IMR-90 (cell line): ENCODE measurements around the gene TRMT2A. TPM values are rescaled to one million over a fixed set of nuclear protein-coding genes. Genes with fewer than 3 reads are reported as not detected.

Source experiments
- ATAC-seq: fragments of 200-7000 bp; cut with Tn5 transposase; 2 replicates; pipeline ENCODE4 v1.9.1; 2020; ENCODE audit warnings: low read depth, mild to moderate bottlenecking, moderate library complexity
- BruUV-seq: library from RNA; stranded (reverse); fragments of 400-500 nt; replicated peaks from 2 replicates; lab custom pipeline; 2021; lab: Mats Ljungman, UMichigan
- CTCF ChIA-PET: fragments of 300-600 bp; formaldehyde crosslinking; extraction: SDS; loops from one replicate; lab custom pipeline; 2021; ENCODE audit warnings: antibody characterized with exemption; lab: Yijun Ruan, JAX
- POLR2A ChIA-PET: fragments of 300-600 bp; sonication (Branson Sonifier 250); formaldehyde crosslinking; loops from one replicate; lab custom pipeline; 2022; ENCODE audit warnings: antibody characterized with exemption; ENCODE audit not compliant: unreplicated experiment; lab: Charles Lee
- DNase-seq: peaks from one replicate; pipeline ENCODE4 v3.0.0; 2013
- H2AFZ ChIP-seq: replicated peaks from 2 replicates; pipeline ENCODE3; 2013; ENCODE audit warnings: low read length, mild to moderate bottlenecking; ENCODE audit not compliant: poor library complexity
- H2AK5ac ChIP-seq: 2 replicates; pipeline ENCODE4 v1.6.1; 2013; ENCODE audit warnings: low read depth, low read length, inconsistent platforms
- H2AK9ac ChIP-seq: replicated peaks from 2 replicates; pipeline ENCODE3; 2013; ENCODE audit warnings: mild to moderate bottlenecking, low read depth, low read length, moderate library complexity; ENCODE audit not compliant: poor library complexity
- H2BK120ac ChIP-seq: 2 replicates; pipeline ENCODE4 v1.6.1; 2013; ENCODE audit warnings: low read depth, low read length, inconsistent platforms
- H2BK15ac ChIP-seq: 3 replicates; pipeline ENCODE4 v1.6.1; 2013; ENCODE audit warnings: low read depth, low read length, inconsistent platforms
- H2BK20ac ChIP-seq: 2 replicates; pipeline ENCODE4 v1.6.1; 2013; ENCODE audit warnings: low read depth, mild to moderate bottlenecking, inconsistent platforms, low read length, moderate library complexity
- H2BK5ac ChIP-seq: 2 replicates; pipeline ENCODE4 v1.6.1; 2013; ENCODE audit warnings: mild to moderate bottlenecking, low read depth, low read length, inconsistent platforms; ENCODE audit not compliant: poor library complexity, severe bottlenecking
- H3K14ac ChIP-seq: replicated peaks from 2 replicates; pipeline ENCODE4 v1.6.1; 2013; ENCODE audit warnings: low read depth, low read length, inconsistent platforms
- H3K18ac ChIP-seq: 2 replicates; pipeline ENCODE4 v1.6.1; 2013; ENCODE audit warnings: low read depth, low read length, control low read depth
- H3K23ac ChIP-seq: 2 replicates; pipeline ENCODE4 v1.6.1; 2013; ENCODE audit warnings: low read depth, low read length, inconsistent platforms
- H3K27ac ChIP-seq: 2 replicates; pipeline ENCODE4 v1.5.1; 2013; ENCODE audit warnings: mild to moderate bottlenecking, control low read depth, low read length; ENCODE audit not compliant: insufficient read depth
- H3K27me3 ChIP-seq: 2 replicates; pipeline ENCODE4 v1.6.1; 2013; ENCODE audit warnings: low read length; ENCODE audit not compliant: control insufficient read depth, insufficient read depth
- H3K36me3 ChIP-seq: 2 replicates; pipeline ENCODE4 v1.6.1; 2013; ENCODE audit warnings: low read length, mixed read lengths; ENCODE audit not compliant: control insufficient read depth, insufficient read depth
- H3K4ac ChIP-seq: 2 replicates; pipeline ENCODE4 v1.6.1; 2013; ENCODE audit warnings: low read depth, low read length, inconsistent platforms
- H3K4me1 ChIP-seq: 2 replicates; pipeline ENCODE4 v1.6.1; 2013; ENCODE audit warnings: low read length, mixed read lengths; ENCODE audit not compliant: control insufficient read depth, insufficient read depth
- H3K4me2 ChIP-seq: 2 replicates; pipeline ENCODE4 v1.6.1; 2013; ENCODE audit warnings: low read depth, mild to moderate bottlenecking, control low read depth, low read length, moderate library complexity
- H3K4me3 ChIP-seq: 2 replicates; pipeline ENCODE4 v1.5.1; 2013; ENCODE audit warnings: low read depth, mild to moderate bottlenecking, control low read depth, low read length, moderate library complexity; ENCODE audit not compliant: insufficient read depth
- H3K56ac ChIP-seq: 2 replicates; pipeline ENCODE4 v1.6.1; 2013; ENCODE audit warnings: low read length, inconsistent platforms; ENCODE audit not compliant: insufficient read depth; ENCODE audit errors: extremely low read depth
- H3K79me1 ChIP-seq, 2 experiments: 2 replicates each; pipeline ENCODE4 v1.6.1; 2013; ENCODE audit warnings: low read length in 2 of 2, inconsistent platforms in 1 of 2, low read depth in 1 of 2
- H3K9ac ChIP-seq: 2 replicates; pipeline ENCODE4 v1.6.1; 2013; ENCODE audit warnings: low read depth, low read length, control low read depth
- H3K9me1 ChIP-seq: 2 replicates; pipeline ENCODE4 v1.6.1; 2013; ENCODE audit warnings: low read length, inconsistent platforms; ENCODE audit not compliant: insufficient read depth
- H3K9me3 ChIP-seq: 2 replicates; pipeline ENCODE4 v1.6.1; 2013; ENCODE audit warnings: low read length; ENCODE audit not compliant: control insufficient read depth, insufficient read depth
- H4K20me1 ChIP-seq: 2 replicates; pipeline ENCODE4 v1.6.1; 2013; ENCODE audit warnings: low read length, inconsistent platforms; ENCODE audit not compliant: insufficient read depth
- H4K5ac ChIP-seq: 2 replicates; pipeline ENCODE4 v1.6.1; 2013; ENCODE audit warnings: mild to moderate bottlenecking, low read depth, low read length, control low read depth
- H4K8ac ChIP-seq, 2 experiments: 2 replicates each; pipeline ENCODE4 v1.6.1; 2013; ENCODE audit warnings: low read depth in 2 of 2, low read length in 2 of 2, control low read depth in 1 of 2, inconsistent platforms in 1 of 2
- H4K91ac ChIP-seq: 2 replicates; pipeline ENCODE4 v1.6.1; 2013; ENCODE audit warnings: low read depth, low read length, inconsistent platforms; ENCODE audit not compliant: insufficient read depth
- BHLHE40 ChIP-seq: fragments of 150-350 bp; IDR thresholded peaks from 2 replicates; pipeline ENCODE4 v1.6.1; 2016; ENCODE audit warnings: mild to moderate bottlenecking, low read depth, low read length
- CEBPB ChIP-seq: IDR thresholded peaks from 2 replicates; pipeline ENCODE4 v1.6.1; 2012; ENCODE audit warnings: low read depth, low read length, improper control_type of control experiment
- CHD1 ChIP-seq: IDR thresholded peaks from 2 replicates; pipeline ENCODE4 v1.6.1; 2012; ENCODE audit warnings: low read depth, low read length, improper control_type of control experiment
- FOS ChIP-seq: fragments of 150-350 bp; IDR thresholded peaks from 2 replicates; pipeline ENCODE4 v1.6.1; 2016; ENCODE audit warnings: low read depth, low read length
- MAFK ChIP-seq: IDR thresholded peaks from 2 replicates; pipeline ENCODE4 v1.6.1; 2012; ENCODE audit warnings: low read depth, low read length, improper control_type of control experiment
- MAZ ChIP-seq: IDR thresholded peaks from 2 replicates; pipeline ENCODE4 v1.6.1; 2012; ENCODE audit warnings: low read depth, mild to moderate bottlenecking, low read length, improper control_type of control experiment, moderate library complexity, borderline replicate concordance
- MXI1 ChIP-seq: IDR thresholded peaks from 2 replicates; pipeline ENCODE4 v1.6.1; 2012; ENCODE audit warnings: low read depth, mild to moderate bottlenecking, low read length, moderate library complexity, borderline replicate concordance
- NFE2L2 ChIP-seq: fragments of 150-350 bp; IDR thresholded peaks from 2 replicates; pipeline ENCODE4 v1.6.1; 2016; ENCODE audit warnings: low read depth, mild to moderate bottlenecking, low read length
- POLR2A ChIP-seq: IDR thresholded peaks from 2 replicates; pipeline ENCODE4 v1.6.1; 2012; ENCODE audit warnings: mild to moderate bottlenecking, low read depth, low read length
- RAD21 ChIP-seq: IDR thresholded peaks from 2 replicates; pipeline ENCODE4 v1.6.1; 2012; ENCODE audit warnings: low read length, improper control_type of control experiment
- RCOR1 ChIP-seq: IDR thresholded peaks from 2 replicates; pipeline ENCODE4 v1.6.1; 2012; ENCODE audit warnings: mild to moderate bottlenecking, low read length, improper control_type of control experiment; ENCODE audit not compliant: insufficient replicate concordance
- RFX5 ChIP-seq: IDR thresholded peaks from 2 replicates; pipeline ENCODE4 v1.8.0; 2012; ENCODE audit warnings: low read depth, mild to moderate bottlenecking, low read length, moderate library complexity
- SMC3 ChIP-seq: fragments of 150-350 bp; IDR thresholded peaks from 2 replicates; pipeline ENCODE4 v1.6.1; 2016; ENCODE audit warnings: low read depth, mild to moderate bottlenecking, antibody characterized with exemption, low read length, moderate library complexity
- WGBS, 2 experiments: methylation state at CpG; one replicate each; pipeline versions ENCODE4 v1.1.5 to v1.1.7; 2013; ENCODE audit warnings: missing lambda C conversion rate in 2 of 2; ENCODE audit not compliant: insufficient read length in 1 of 2; ENCODE audit errors: extremely low coverage in 2 of 2; 5-methylcytosine and 5-hydroxymethylcytosine counted together
- dilution Hi-C: fragments of 300-500 bp; cut with HindIII; formaldehyde crosslinking; loops from one replicate; pipeline ENCODE4 v1.14.3; 2018; ENCODE audit warnings: low sequenced_read_pairs; ENCODE audit not compliant: unreplicated experiment
- in situ Hi-C: fragments of 300-500 bp; cut with MboI; formaldehyde crosslinking; loops from 3 replicates; pipeline ENCODE4 v1.14.3; 2019; ENCODE audit warnings: low sequenced_read_pairs, inconsistent platforms, mixed read lengths
- intact Hi-C: fragments of 100-400 bp; cut with micrococcal nuclease; formaldehyde crosslinking; loops from 2 replicates; pipeline ENCODE4 v1.10.0; 2022
- polyA plus RNA-seq, 3 experiments: library from polyadenylated mRNA; depleted of rRNA; stranded (reverse); fragments of >200 nt; gene quantifications; 2 replicates each; pipeline ENCODE4 v1.2.3, GENCODE V29; 2012; ENCODE audit warnings: low replicate concordance in 1 of 3
- total RNA-seq: library from RNA; depleted of rRNA; stranded (reverse); fragments of >200 nt; gene quantifications from 2 replicates; pipeline ENCODE4 v1.2.3, GENCODE V29; 2012
- TF ChIP-seq, protein P1 (sequence below): conservative IDR thresholded peaks from 2 replicates; pipeline ENCODE4 v1.5.1; 2012; ENCODE audit warnings: mild to moderate bottlenecking, low read depth, low read length, improper control_type of control experiment
- TF ChIP-seq, protein P2 (sequence below): fragments of 150-350 bp; IDR thresholded peaks from 2 replicates; pipeline ENCODE4 v1.6.1; 2017; ENCODE audit warnings: mild to moderate bottlenecking, antibody characterized with exemption, low read length, low read depth
- TF ChIP-seq, protein P3 (sequence below): fragments of 150-350 bp; IDR thresholded peaks from 2 replicates; pipeline ENCODE4 v1.6.1; 2016; ENCODE audit warnings: low read depth, mild to moderate bottlenecking, low read length, moderate library complexity, borderline replicate concordance

TRMT2A gene
- total and polyA plus RNA-seq, 2 of the 4 experiments (the other 2 are of a cell fraction) = 22.0 to 39.1 TPM

DNA sequence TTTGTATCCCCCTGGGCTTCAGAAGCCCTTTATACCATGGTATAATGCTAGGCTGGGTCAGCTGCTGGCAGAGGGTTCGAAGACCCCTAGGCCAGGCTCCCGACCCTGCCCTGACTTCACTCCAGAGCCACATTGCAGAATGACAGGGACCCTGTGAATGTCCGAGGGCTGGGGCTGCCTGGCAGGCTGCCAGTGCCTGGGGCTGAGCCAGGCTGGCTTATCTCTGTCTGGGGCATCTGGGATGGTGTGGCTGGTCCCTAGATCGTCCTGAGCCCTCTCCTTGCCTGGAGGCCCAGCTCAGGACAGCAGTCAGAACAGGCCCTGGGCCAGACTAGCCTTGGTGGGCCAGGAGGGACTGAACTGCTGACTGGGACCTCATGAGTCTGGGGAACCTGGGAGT, 18.2 kb upstream of the TRMT2A start:
- dilution Hi-C loops = no loop called here
- H4K8ac ChIP-seq = no peak overlapping the region
- no peaks in the 10 kb centered on the region for H3K9me3 ChIP-seq
- H3K4me3 ChIP-seq = no peak overlapping the region
- no peak overlapping the region for H3K23ac ChIP-seq
- no peak overlapping the region for H3K27ac ChIP-seq
- H2AK9ac ChIP-seq = no peak overlapping the region
- ATAC-seq (no peak), DNase-seq (no peak)
- H2AFZ ChIP-seq = no peak overlapping the region
- POLR2A ChIA-PET = no interaction called here
- H4K5ac ChIP-seq = no peak overlapping the region
- no peak overlapping the region for H2BK120ac ChIP-seq
- BruUV-seq = no TSS peak
- in situ Hi-C loops = no loop called here
- H3K9me1 ChIP-seq = peaks cover 9% of the 10 kb centered on the region
- H3K56ac ChIP-seq = no peak overlapping the region
- H3K9ac ChIP-seq = no peak overlapping the region
- H2BK5ac ChIP-seq = no peak overlapping the region
- H2BK15ac ChIP-seq = no peak overlapping the region
- CTCF ChIA-PET = no interaction called here
- TF ChIP-seq POLR2A (no peak), RFX5 (no peak), BHLHE40 (no peak), SMC3 (no peak), MAFK (no peak), NFE2L2 (no peak), RCOR1 (no peak), MXI1 (no peak), RAD21 (no peak), FOS (no peak), CEBPB (no peak), CHD1 (no peak), MAZ (no peak)
- TF ChIP-seq, protein P1, sequence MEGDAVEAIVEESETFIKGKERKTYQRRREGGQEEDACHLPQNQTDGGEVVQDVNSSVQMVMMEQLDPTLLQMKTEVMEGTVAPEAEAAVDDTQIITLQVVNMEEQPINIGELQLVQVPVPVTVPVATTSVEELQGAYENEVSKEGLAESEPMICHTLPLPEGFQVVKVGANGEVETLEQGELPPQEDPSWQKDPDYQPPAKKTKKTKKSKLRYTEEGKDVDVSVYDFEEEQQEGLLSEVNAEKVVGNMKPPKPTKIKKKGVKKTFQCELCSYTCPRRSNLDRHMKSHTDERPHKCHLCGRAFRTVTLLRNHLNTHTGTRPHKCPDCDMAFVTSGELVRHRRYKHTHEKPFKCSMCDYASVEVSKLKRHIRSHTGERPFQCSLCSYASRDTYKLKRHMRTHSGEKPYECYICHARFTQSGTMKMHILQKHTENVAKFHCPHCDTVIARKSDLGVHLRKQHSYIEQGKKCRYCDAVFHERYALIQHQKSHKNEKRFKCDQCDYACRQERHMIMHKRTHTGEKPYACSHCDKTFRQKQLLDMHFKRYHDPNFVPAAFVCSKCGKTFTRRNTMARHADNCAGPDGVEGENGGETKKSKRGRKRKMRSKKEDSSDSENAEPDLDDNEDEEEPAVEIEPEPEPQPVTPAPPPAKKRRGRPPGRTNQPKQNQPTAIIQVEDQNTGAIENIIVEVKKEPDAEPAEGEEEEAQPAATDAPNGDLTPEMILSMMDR = no peak
- TF ChIP-seq, protein P2, sequence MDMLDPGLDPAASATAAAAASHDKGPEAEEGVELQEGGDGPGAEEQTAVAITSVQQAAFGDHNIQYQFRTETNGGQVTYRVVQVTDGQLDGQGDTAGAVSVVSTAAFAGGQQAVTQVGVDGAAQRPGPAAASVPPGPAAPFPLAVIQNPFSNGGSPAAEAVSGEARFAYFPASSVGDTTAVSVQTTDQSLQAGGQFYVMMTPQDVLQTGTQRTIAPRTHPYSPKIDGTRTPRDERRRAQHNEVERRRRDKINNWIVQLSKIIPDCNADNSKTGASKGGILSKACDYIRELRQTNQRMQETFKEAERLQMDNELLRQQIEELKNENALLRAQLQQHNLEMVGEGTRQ = no peak
- TF ChIP-seq, protein P3, sequence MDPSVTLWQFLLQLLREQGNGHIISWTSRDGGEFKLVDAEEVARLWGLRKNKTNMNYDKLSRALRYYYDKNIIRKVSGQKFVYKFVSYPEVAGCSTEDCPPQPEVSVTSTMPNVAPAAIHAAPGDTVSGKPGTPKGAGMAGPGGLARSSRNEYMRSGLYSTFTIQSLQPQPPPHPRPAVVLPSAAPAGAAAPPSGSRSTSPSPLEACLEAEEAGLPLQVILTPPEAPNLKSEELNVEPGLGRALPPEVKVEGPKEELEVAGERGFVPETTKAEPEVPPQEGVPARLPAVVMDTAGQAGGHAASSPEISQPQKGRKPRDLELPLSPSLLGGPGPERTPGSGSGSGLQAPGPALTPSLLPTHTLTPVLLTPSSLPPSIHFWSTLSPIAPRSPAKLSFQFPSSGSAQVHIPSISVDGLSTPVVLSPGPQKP = no peak
- no peaks in the 10 kb centered on the region for H3K27me3 ChIP-seq
- H2BK20ac ChIP-seq = no peak overlapping the region
- peaks cover 11 to 76% of the 10 kb centered on the region in 2 experiments for H3K79me1 ChIP-seq
- H3K4ac ChIP-seq = no peak overlapping the region
- no peak overlapping the region for H3K4me2 ChIP-seq
- H3K36me3 ChIP-seq = peaks cover 6% of the 10 kb centered on the region
- no CpG with 5 or more reads among the region's 4 CpGs for WGBS, 2 experiments
- H4K91ac ChIP-seq = no peak overlapping the region
- no peak overlapping the region for H2AK5ac ChIP-seq
- H3K14ac ChIP-seq = no peak overlapping the region
- H3K4me1 ChIP-seq = peaks cover 15% of the 10 kb centered on the region
- intact Hi-C loops = no loop called here
- peaks cover 73% of the 10 kb centered on the region for H4K20me1 ChIP-seq
- H3K18ac ChIP-seq = no peak overlapping the region
